GM23338 (cell line): ENCODE data around the gene AVPR1A. TPM values are rescaled to one million over a fixed set of nuclear protein-coding genes. Genes with fewer than 3 reads are reported as not detected.

Experiments used
- ATAC-seq: fragments of 200-7000 bp; cut with Tn5 transposase; 3 replicates; pipeline ENCODE4 v1.9.1; 2020
- DNase-seq: peaks from one replicate; pipeline ENCODE4 v3.0.0-alpha.2; 2015; ENCODE audit warnings: low spot score
- H2AFZ ChIP-seq: fragments of 200-600 bp; sonication (generic); 2 replicates; pipeline ENCODE4 v1.8.0; 2016; ENCODE audit warnings: antibody characterized with exemption, mild to moderate bottlenecking, moderate library complexity
- H3F3A ChIP-seq: fragments of 200-600 bp; sonication (generic); replicated peaks from 2 replicates; pipeline ENCODE4 v1.8.0; 2017; ENCODE audit warnings: antibody characterized with exemption, mixed run types, low read depth
- H3K27ac ChIP-seq: fragments of 200-600 bp; sonication (generic); 2 replicates; pipeline ENCODE4 v1.6.1; 2016; ENCODE audit warnings: low read depth
- H3K27me3 ChIP-seq: fragments of 200-600 bp; sonication (generic); 2 replicates; pipeline ENCODE4 v1.8.0; 2016; ENCODE audit warnings: mild to moderate bottlenecking, mixed run types, moderate library complexity; ENCODE audit not compliant: insufficient read depth
- H3K36me3 ChIP-seq: fragments of 200-600 bp; sonication (generic); 2 replicates; pipeline ENCODE4 v1.8.0; 2016; ENCODE audit warnings: mild to moderate bottlenecking; ENCODE audit not compliant: insufficient read depth
- H3K4me1 ChIP-seq: fragments of 200-600 bp; sonication (generic); 2 replicates; pipeline ENCODE4 v1.8.0; 2016; ENCODE audit warnings: mild to moderate bottlenecking, moderate library complexity; ENCODE audit not compliant: insufficient read depth
- H3K4me2 ChIP-seq: fragments of 200-600 bp; sonication (generic); 2 replicates; pipeline ENCODE4 v1.7.1; 2017; ENCODE audit warnings: mixed run types
- H3K4me3 ChIP-seq: fragments of 200-600 bp; sonication (generic); 2 replicates; pipeline ENCODE4 v1.6.1; 2016; ENCODE audit warnings: mixed run types
- H3K79me2 ChIP-seq: fragments of 200-600 bp; sonication (generic); replicated peaks from 2 replicates; pipeline ENCODE4 v1.8.0; 2017; ENCODE audit warnings: mild to moderate bottlenecking; ENCODE audit not compliant: insufficient read depth
- H3K9me2 ChIP-seq: fragments of 200-600 bp; sonication (generic); 2 replicates; pipeline ENCODE4 v1.8.0; 2017; ENCODE audit not compliant: insufficient read depth
- H4K20me1 ChIP-seq: fragments of 200-600 bp; sonication (generic); replicated peaks from 2 replicates; pipeline ENCODE4 v1.8.0; 2017; ENCODE audit warnings: mild to moderate bottlenecking; ENCODE audit not compliant: insufficient read depth
- H3K27ac Mint-ChIP-seq: 2 replicates; pipeline ENCODE4 v1.8.0; 2020; ENCODE audit warnings: inconsistent platforms, mild to moderate bottlenecking, moderate library complexity, mixed read lengths
- H3K27me3 Mint-ChIP-seq: 3 replicates; pipeline ENCODE4 v1.8.0; 2022; ENCODE audit warnings: low read depth, mild to moderate bottlenecking, moderate library complexity, mixed read lengths, inconsistent platforms; ENCODE audit not compliant: insufficient read depth, poor library complexity
- H3K36me3 Mint-ChIP-seq: 3 replicates; pipeline ENCODE4 v1.8.0; 2021; ENCODE audit warnings: low read depth, mild to moderate bottlenecking, inconsistent platforms, moderate library complexity, mixed read lengths
- H3K4me1 Mint-ChIP-seq: 3 replicates; pipeline ENCODE4 v1.8.0; 2020; ENCODE audit warnings: mild to moderate bottlenecking, inconsistent platforms, mixed read lengths
- H3K4me3 Mint-ChIP-seq: 3 replicates; pipeline ENCODE4 v1.8.0; 2021; ENCODE audit warnings: moderate library complexity, mild to moderate bottlenecking, inconsistent platforms, mixed read lengths
- H3K9me3 Mint-ChIP-seq: 3 replicates; pipeline ENCODE4 v1.8.0; 2020; ENCODE audit warnings: moderate library complexity, mild to moderate bottlenecking, inconsistent platforms, mixed read lengths
- CREB1 ChIP-seq: fragments of 250-450 bp; sonication (Bioruptor Pico); IDR thresholded peaks from 2 replicates; pipeline ENCODE4 v1.5.0; 2020; ENCODE audit warnings: low read depth, mild to moderate bottlenecking, moderate library complexity
- EZH2 ChIP-seq: fragments of 200-600 bp; sonication (generic); IDR thresholded peaks from one replicate; pipeline ENCODE4 v1.8.0; 2017; ENCODE audit warnings: antibody characterized with exemption, mild to moderate bottlenecking, low read depth; ENCODE audit not compliant: unreplicated experiment
- EZH2phosphoT487 ChIP-seq: fragments of 200-600 bp; sonication (generic); IDR thresholded peaks from one replicate; pipeline ENCODE4 v1.8.1; 2018; ENCODE audit warnings: antibody characterized with exemption; ENCODE audit not compliant: unreplicated experiment
- JUNB ChIP-seq: IDR thresholded peaks from one replicate; pipeline ENCODE4 v1.6.1; 2016; ENCODE audit warnings: antibody characterized with exemption; ENCODE audit not compliant: unreplicated experiment
- NANOG ChIP-seq: IDR thresholded peaks from 2 replicates; pipeline ENCODE4 v1.6.1; 2016; ENCODE audit warnings: antibody characterized with exemption, borderline replicate concordance
- POLR2AphosphoS5 ChIP-seq: IDR thresholded peaks from 2 replicates; pipeline ENCODE4 v1.6.1; 2016; ENCODE audit warnings: antibody characterized with exemption, low read depth
- REST ChIP-seq: IDR thresholded peaks from one replicate; pipeline ENCODE4 v1.6.1; 2018; ENCODE audit warnings: antibody characterized with exemption; ENCODE audit not compliant: unreplicated experiment
- STAT1 ChIP-seq: IDR thresholded peaks from one replicate; pipeline ENCODE4 v1.6.1; 2016; ENCODE audit warnings: antibody characterized with exemption; ENCODE audit not compliant: unreplicated experiment
- ZNF114 ChIP-seq: fragments of 250-450 bp; sonication (Bioruptor Pico); IDR thresholded peaks from 2 replicates; pipeline ENCODE4 v1.5.0; 2020; ENCODE audit warnings: mild to moderate bottlenecking, moderate library complexity
- ZNF331 ChIP-seq: fragments of 250-450 bp; sonication (Bioruptor Pico); IDR thresholded peaks from 2 replicates; pipeline ENCODE4 v1.5.0; 2020; ENCODE audit warnings: low read depth, mild to moderate bottlenecking, moderate library complexity
- polyA plus RNA-seq: library from polyadenylated mRNA; unstranded; fragments of >200 nt; fragmentation: Nextera tagmentation; extraction: Ambion mirVana; gene quantifications from 2 replicates; pipeline ENCODE4 v1.2.1, GENCODE V29; 2016
- total RNA-seq: library from RNA; depleted of rRNA; stranded (reverse); fragments of >200 nt; shearing (Covaris generic); gene quantifications from 2 replicates; pipeline ENCODE4 v1.2.3, GENCODE V29; 2014
- TF ChIP-seq, protein P1 (sequence below): IDR thresholded peaks from 2 replicates; pipeline ENCODE4 v1.6.1; 2016; ENCODE audit warnings: antibody characterized with exemption

AVPR1A gene
- total and polyA plus RNA-seq, 2 experiments from 2014 or later: 0.24 TPM; not detected in 1

- Histone ChIP-seq H3K36me3 (no peaks in the 10 kb centered on the region), H3F3A (0 out of 2 replicates have a peak, but pooled peaks cover 7% of the 10 kb centered on the region), H3K27me3 (peaks cover 68% of the 10 kb centered on the region), H3K27ac (no peak overlapping the region), H2AFZ (peak overlapping the region; percentile 99), H3K4me3 (peak overlapping the region; percentile 78), H3K4me1 (0 out of 2 replicates have a peak, but pooled peaks cover 5% of the 10 kb centered on the region), H3K79me2 (no peaks in the 10 kb centered on the region), H3K4me2 (peak overlapping the region; percentile 97), H4K20me1 (peaks cover 6% of the 10 kb centered on the region; the same call in 1 of the 2 replicates), H3K9me2 (0 out of 2 replicates have a peak, but pooled peaks cover 4% of the 10 kb centered on the region)
- TF ChIP-seq EZH2phosphoT487: peak; percentile 63
- no peak for TF ChIP-seq JUNB
- TF ChIP-seq, protein P1, sequence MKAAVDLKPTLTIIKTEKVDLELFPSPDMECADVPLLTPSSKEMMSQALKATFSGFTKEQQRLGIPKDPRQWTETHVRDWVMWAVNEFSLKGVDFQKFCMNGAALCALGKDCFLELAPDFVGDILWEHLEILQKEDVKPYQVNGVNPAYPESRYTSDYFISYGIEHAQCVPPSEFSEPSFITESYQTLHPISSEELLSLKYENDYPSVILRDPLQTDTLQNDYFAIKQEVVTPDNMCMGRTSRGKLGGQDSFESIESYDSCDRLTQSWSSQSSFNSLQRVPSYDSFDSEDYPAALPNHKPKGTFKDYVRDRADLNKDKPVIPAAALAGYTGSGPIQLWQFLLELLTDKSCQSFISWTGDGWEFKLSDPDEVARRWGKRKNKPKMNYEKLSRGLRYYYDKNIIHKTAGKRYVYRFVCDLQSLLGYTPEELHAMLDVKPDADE: no peak
- no peak for TF ChIP-seq CREB1
- TF ChIP-seq EZH2: peak; percentile 39
- H3K4me3 Mint-ChIP-seq: peak overlapping the region; percentile 84
- ATAC-seq (peak; percentile 54), DNase-seq (peak; percentile 75)
- peaks cover 17% of the 10 kb centered on the region for H3K9me3 Mint-ChIP-seq
- peaks cover 11% of the 10 kb centered on the region; the same call in 2 of the 3 replicates for H3K36me3 Mint-ChIP-seq
- H3K27ac Mint-ChIP-seq: no peak overlapping the region
- peaks cover 40% of the 10 kb centered on the region for H3K27me3 Mint-ChIP-seq
- H3K4me1 Mint-ChIP-seq: peaks cover 15% of the 10 kb centered on the region
Measured at GRCh38 chr12:63149909-63150712, 890 bp downstream of the AVPR1A start.

DNA sequence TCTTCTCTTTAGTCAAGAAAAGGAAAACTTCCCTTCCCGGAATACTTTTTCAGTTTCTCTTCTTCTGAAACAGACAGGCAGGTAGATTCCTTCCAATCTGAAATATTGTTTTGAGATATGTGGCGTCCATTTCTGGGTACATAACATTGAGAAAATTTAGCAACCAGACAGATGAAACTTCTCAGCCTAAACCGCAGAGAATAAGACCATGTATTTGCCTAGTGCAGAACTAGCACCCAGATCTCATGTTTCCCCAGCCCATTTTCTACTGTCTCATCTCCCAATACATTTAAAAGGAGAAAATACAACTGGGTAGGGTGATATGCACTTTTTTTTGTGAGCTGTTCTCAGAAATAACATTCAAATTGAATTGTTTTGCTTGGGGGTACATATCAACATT is 6.4 kb downstream of the AVPR1A start:
- Mint-ChIP-seq H3K9me3 (peaks cover under 1% of the 10 kb centered on the region; the same call in 1 of the 3 replicates), H3K36me3 (no peaks in the 10 kb centered on the region), H3K4me1 (peaks cover under 1% of the 10 kb centered on the region; the same call in 1 of the 3 replicates), H3K27ac (no peak overlapping the region), H3K27me3 (peaks cover 14% of the 10 kb centered on the region), H3K4me3 (no peak overlapping the region)
- H3K36me3 ChIP-seq: no peaks in the 10 kb centered on the region
- H4K20me1 ChIP-seq: peaks cover 6% of the 10 kb centered on the region; the same call in 1 of the 2 replicates
- H3K9me2 ChIP-seq: no peaks in the 10 kb centered on the region
- DNase-seq: no peak
- TF ChIP-seq POLR2AphosphoS5 (no peak), EZH2phosphoT487 (no peak)
- H3K4me3 ChIP-seq: no peak overlapping the region
- H3K4me1 ChIP-seq: no peaks in the 10 kb centered on the region
- no peaks in the 10 kb centered on the region for H3K79me2 ChIP-seq
- no peak overlapping the region for H3K4me2 ChIP-seq
- H3K27me3 ChIP-seq: peaks cover 35% of the 10 kb centered on the region
- H2AFZ ChIP-seq: no peak overlapping the region
- no peaks in the 10 kb centered on the region for H3F3A ChIP-seq
- no peak overlapping the region for H3K27ac ChIP-seq
- no peak for ATAC-seq

GRCh38 chr12:63138488-63138887 is 12.5 kb downstream of the AVPR1A start:
- ATAC-seq: no peak
- no peaks in the 10 kb centered on the region for H3K36me3 ChIP-seq
- no peak overlapping the region for H3K27ac Mint-ChIP-seq
- no peak overlapping the region for H3K4me3 ChIP-seq
- no peaks in the 10 kb centered on the region for H4K20me1 ChIP-seq
- H3K4me1 Mint-ChIP-seq: no peaks in the 10 kb centered on the region
- no peak overlapping the region for H2AFZ ChIP-seq
- no peaks in the 10 kb centered on the region for H3K79me2 ChIP-seq
- no peak overlapping the region for H3K27ac ChIP-seq
- no peaks in the 10 kb centered on the region for H3K9me3 Mint-ChIP-seq
- no peak overlapping the region for H3K4me2 ChIP-seq
- no peaks in the 10 kb centered on the region for H3K9me2 ChIP-seq
- no peaks in the 10 kb centered on the region for H3K27me3 Mint-ChIP-seq
- no peaks in the 10 kb centered on the region for H3K36me3 Mint-ChIP-seq
- no peaks in the 10 kb centered on the region for H3F3A ChIP-seq
- DNase-seq: no peak
- no peak overlapping the region for H3K4me3 Mint-ChIP-seq
- no peaks in the 10 kb centered on the region for H3K27me3 ChIP-seq
- TF ChIP-seq POLR2AphosphoS5 (no peak), ZNF114 (CRISPR knock-in tag) (no peak), ZNF331 (no peak), REST (no peak), STAT1 (no peak), NANOG (no peak)
- TF ChIP-seq, protein P1: no peak
- H3K4me1 ChIP-seq: no peaks in the 10 kb centered on the region
